Hepatocyte (in vitro differentiated cells): ENCODE results near the gene AMPH.

Experiments used
- CTCF ChIP-seq: fragments of 200-600 bp; sonication (generic); IDR thresholded peaks from 2 replicates; pipeline ENCODE4 v1.5.1; 2016; ENCODE audit warnings: antibody characterized with exemption, mild to moderate bottlenecking; ENCODE audit not compliant: poor library complexity
- EZH2 ChIP-seq: fragments of 200-600 bp; sonication (generic); IDR thresholded peaks from 2 replicates; pipeline ENCODE4 v1.6.1; 2016; ENCODE audit warnings: antibody characterized with exemption, mild to moderate bottlenecking, borderline replicate concordance
- EZH2phosphoT487 ChIP-seq: fragments of 200-600 bp; sonication (generic); IDR thresholded peaks from one replicate; pipeline ENCODE4 v1.6.1; 2018; ENCODE audit warnings: antibody characterized with exemption, mild to moderate bottlenecking, low read depth, moderate library complexity; ENCODE audit not compliant: unreplicated experiment, severe bottlenecking

GRCh38 chr7:38410056-38410455, 221.1 kb downstream of the AMPH start:
- TF ChIP-seq CTCF (no peak), EZH2 (no peak), EZH2phosphoT487 (no peak)
